ENCODE results near the gene TCAIM.

The TCAIM gene

DNA sequence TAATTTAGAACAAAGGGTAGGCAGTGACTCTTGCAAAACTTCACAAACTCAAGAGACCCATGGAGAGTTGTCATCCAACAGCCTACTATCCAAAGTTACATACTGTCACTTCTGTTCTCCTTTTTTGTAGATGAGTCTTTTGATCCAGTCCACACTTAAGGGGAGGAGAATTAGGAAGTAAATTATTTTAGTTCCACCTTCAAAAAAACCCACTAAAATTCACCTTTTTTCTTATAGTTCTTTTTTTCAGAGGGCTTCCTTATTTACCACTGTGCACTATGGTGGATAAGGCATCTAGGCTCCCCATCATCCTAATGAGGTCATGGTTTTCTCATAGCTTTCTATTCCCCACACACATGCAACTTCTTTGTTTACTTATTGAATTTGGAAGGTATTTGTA, 8.6 kb upstream of the TCAIM start:
- H3K27ac ChIP-seq (ENCODE audit: low read depth, low read length): no peak overlapping the region

GRCh38 chr3:44330444-44330843, 8.1 kb upstream of the TCAIM start:
- Histone ChIP-seq H4K20me1 (ENCODE audit: control insufficient read depth, insufficient read depth, low read depth, low read length) (no peaks in the 10 kb centered on the region), H3F3A (ENCODE audit: control insufficient read depth, insufficient read depth) (no peaks in the 10 kb centered on the region), H3K4me1 (ENCODE audit: control insufficient read depth, low read length) (no peaks in the 10 kb centered on the region), H3K79me2 (ENCODE audit: control insufficient read depth, low read length) (no peaks in the 10 kb centered on the region), H3K36me3 (ENCODE audit: control insufficient read depth, low read length) (no peaks in the 10 kb centered on the region), H3K9me3 (ENCODE audit: control insufficient read depth, insufficient read depth, low read length) (no peaks in the 10 kb centered on the region), H3K4me2 (ENCODE audit: low read length) (no peak overlapping the region), H3K4me3 (ENCODE audit: low read length) (no peak overlapping the region), H3K27ac (ENCODE audit: low read depth, low read length) (no peak overlapping the region), H3K9me2 (replicated peaks; ENCODE audit: control insufficient read depth, low read length) (no peaks in the 10 kb centered on the region), H3K27me3 (ENCODE audit: control insufficient read depth, low read length) (peaks cover 7% of the 10 kb centered on the region)
- TF ChIP-seq CTCF (IDR thresholded peaks at IDR 0.05; ENCODE audit: low read depth, low read length, poor library complexity, severe bottlenecking) (no peak), EZH2phosphoT487 (IDR thresholded peaks at IDR 0.05; ENCODE audit: borderline replicate concordance, low read length) (no peak)

More for the DNA sequence above, 8.6 kb upstream of the TCAIM start:
- no peaks in the 10 kb centered on the region for H3F3A ChIP-seq (ENCODE audit: control insufficient read depth, insufficient read depth)
- no peaks in the 10 kb centered on the region for H3K4me1 ChIP-seq (ENCODE audit: control insufficient read depth, low read length)
- H4K20me1 ChIP-seq (ENCODE audit: control insufficient read depth, insufficient read depth, low read depth, low read length): no peaks in the 10 kb centered on the region
- H3K79me2 ChIP-seq (ENCODE audit: control insufficient read depth, low read length): no peaks in the 10 kb centered on the region
- no peak overlapping the region for H3K4me2 ChIP-seq (ENCODE audit: low read length)
- no peaks in the 10 kb centered on the region for H3K9me3 ChIP-seq (ENCODE audit: control insufficient read depth, insufficient read depth, low read length)
- H3K9me2 ChIP-seq (replicated peaks; ENCODE audit: control insufficient read depth, low read length): no peaks in the 10 kb centered on the region
- H3K4me3 ChIP-seq (ENCODE audit: low read length): no peak overlapping the region
- H3K36me3 ChIP-seq (ENCODE audit: control insufficient read depth, low read length): no peaks in the 10 kb centered on the region
- H3K27me3 ChIP-seq (ENCODE audit: control insufficient read depth, low read length): peaks cover 9% of the 10 kb centered on the region
- TF ChIP-seq EZH2phosphoT487 (IDR thresholded peaks at IDR 0.05; ENCODE audit: borderline replicate concordance, low read length) (no peak), CTCF (IDR thresholded peaks at IDR 0.05; ENCODE audit: low read depth, low read length, poor library complexity, severe bottlenecking) (no peak)

GRCh38 chr3:44334326-44334725, 4.2 kb upstream of the TCAIM start:
- H3K27ac ChIP-seq (ENCODE audit: low read depth, low read length): no peak overlapping the region
- H3K4me1 ChIP-seq (ENCODE audit: control insufficient read depth, low read length): peaks cover 7% of the 10 kb centered on the region
- peaks cover 4% of the 10 kb centered on the region; the same call in 1 of the 2 replicates for H3F3A ChIP-seq (ENCODE audit: control insufficient read depth, insufficient read depth)
- H3K4me2 ChIP-seq (ENCODE audit: low read length): no peak overlapping the region
- H3K27me3 ChIP-seq (ENCODE audit: control insufficient read depth, low read length): no peaks in the 10 kb centered on the region
- no peaks in the 10 kb centered on the region for H3K9me3 ChIP-seq (ENCODE audit: control insufficient read depth, insufficient read depth, low read length)
- peaks cover 9% of the 10 kb centered on the region for H3K79me2 ChIP-seq (ENCODE audit: control insufficient read depth, low read length)
- no peaks in the 10 kb centered on the region for H3K9me2 ChIP-seq (replicated peaks; ENCODE audit: control insufficient read depth, low read length)
- TF ChIP-seq CTCF (IDR thresholded peaks at IDR 0.05; ENCODE audit: low read depth, low read length, poor library complexity, severe bottlenecking) (no peak), EZH2phosphoT487 (IDR thresholded peaks at IDR 0.05; ENCODE audit: borderline replicate concordance, low read length) (no peak)
- no peak overlapping the region for H3K4me3 ChIP-seq (ENCODE audit: low read length)
- H4K20me1 ChIP-seq (ENCODE audit: control insufficient read depth, insufficient read depth, low read depth, low read length): no peaks in the 10 kb centered on the region
- no peaks in the 10 kb centered on the region; the same call in 1 of the 2 replicates for H3K36me3 ChIP-seq (ENCODE audit: control insufficient read depth, low read length)

Data from DOHH2 (cell line).